HG03135 (cell line): ENCODE measurements around the gene KRTAP10-9.
"Not testable (repeated sequence)": the region's sequence is repeated elsewhere in the genome, so short reads cannot be mapped to it uniquely, and the experiment has no call there.

Experiments used
- ATAC-seq: cut with Tn5 transposase; IDR thresholded peaks from one replicate; pipeline ENCODE4 v1.9.1; 2021; ENCODE audit warnings: mild to moderate bottlenecking, moderate library complexity; ENCODE audit not compliant: unreplicated experiment

The KRTAP10-9 gene

DNA sequence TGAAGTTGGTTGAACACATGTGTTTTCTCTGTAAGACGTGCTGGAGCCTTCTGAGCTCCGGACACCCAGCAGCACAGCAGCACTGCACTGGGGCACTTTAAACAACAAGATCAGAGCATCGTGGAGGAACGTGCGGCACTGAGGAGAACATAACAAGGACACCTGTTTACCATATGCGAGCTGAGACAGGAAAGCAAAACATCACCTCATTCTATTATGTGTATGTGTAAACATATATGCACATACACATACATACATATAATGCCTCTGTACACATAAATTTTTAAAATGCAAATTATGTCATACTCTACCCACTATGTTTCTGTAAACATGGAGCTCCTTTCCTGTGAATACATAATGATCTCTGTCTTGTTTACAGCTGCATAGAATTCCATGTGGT lies 31.4 kb upstream of the KRTAP10-9 start:
- no peak for ATAC-seq

DNA sequence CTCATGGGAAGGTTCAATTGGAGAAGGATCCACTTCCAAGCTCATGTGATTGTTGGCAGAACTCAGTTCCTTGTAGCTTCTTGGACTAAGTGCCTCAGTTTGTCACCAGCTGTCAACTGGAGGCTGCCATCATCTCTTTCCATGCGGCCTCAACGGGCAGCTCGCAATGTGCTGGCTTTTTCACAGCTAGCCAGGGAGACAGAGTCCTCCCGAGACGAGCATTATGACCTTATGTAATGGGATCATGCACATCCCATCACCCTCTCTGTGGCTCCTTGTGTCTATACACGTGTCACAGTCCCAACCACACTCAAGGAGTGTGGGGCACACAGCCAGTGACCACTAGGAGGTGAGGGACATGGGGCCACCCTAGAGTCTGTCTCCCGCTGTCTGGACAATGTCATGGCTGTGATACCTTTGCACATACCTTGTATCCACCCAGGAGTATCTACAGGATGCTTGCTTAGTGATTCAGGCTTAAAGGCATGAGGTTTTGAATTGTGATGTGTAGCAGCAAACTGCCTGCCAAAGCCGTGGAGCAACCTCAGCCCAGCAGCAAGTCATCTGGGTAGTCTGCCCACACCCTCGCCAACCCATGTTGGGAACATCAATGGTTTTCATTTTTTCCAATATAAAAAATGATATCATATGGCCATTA lies 30.7 kb upstream of the KRTAP10-9 start:
- ATAC-seq: no peak

DNA sequence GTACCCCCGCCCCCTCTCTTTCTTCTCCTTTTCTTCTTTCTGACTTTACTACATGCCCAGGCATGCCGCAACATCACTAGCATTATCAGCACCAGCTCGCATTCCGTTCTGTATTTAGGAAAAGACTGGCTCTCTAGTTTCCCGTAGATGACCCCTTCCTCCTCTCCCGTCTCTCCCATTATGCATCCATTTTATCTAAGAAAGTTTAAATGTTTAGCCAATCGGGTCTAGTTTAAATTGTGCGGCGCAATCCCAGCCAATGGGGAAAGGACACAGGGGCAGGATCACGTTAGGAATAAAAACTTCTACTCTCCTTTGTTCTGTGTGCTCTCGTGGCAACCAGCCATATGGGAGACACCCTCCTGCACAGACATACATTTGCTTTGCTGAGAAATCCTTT lies 28.8 kb upstream of the KRTAP10-9 start:
- no peak for ATAC-seq

DNA sequence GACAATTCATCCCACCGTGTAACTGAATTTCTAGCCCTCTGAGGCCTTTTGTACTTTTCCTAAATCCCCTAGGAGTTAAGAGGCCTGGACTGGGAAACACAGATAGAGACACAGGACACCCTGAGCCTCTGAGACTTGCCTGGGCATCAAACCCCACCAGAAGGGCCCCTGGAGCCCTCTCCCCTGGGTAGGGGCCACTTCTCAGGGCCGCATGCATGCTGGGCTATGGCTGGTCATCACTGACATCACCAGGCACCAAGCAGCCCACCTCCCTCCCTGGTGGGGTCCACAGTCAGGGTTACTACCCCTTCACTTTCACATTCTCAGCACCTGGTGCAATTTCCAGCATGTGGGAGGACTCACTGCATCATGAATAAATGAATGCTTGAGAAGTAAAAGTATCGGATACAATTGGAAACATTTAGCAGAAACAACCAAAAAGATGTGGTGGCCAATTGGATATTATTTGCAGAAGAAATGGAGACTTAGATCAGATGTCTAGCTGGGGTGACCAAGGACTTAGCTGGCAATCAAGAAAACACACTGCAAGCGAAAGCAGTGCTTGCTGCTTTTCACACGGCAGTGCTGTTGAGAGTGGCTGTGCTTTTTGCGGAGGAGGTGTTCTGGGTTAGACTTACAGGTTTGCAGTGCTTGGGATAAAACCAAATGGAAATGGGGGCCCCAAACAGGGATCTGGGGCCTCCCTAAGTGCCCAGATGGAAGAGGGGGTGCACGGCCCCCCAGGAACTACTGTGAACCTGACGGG lies 27.4 kb upstream of the KRTAP10-9 start:
- ATAC-seq: no peak

DNA sequence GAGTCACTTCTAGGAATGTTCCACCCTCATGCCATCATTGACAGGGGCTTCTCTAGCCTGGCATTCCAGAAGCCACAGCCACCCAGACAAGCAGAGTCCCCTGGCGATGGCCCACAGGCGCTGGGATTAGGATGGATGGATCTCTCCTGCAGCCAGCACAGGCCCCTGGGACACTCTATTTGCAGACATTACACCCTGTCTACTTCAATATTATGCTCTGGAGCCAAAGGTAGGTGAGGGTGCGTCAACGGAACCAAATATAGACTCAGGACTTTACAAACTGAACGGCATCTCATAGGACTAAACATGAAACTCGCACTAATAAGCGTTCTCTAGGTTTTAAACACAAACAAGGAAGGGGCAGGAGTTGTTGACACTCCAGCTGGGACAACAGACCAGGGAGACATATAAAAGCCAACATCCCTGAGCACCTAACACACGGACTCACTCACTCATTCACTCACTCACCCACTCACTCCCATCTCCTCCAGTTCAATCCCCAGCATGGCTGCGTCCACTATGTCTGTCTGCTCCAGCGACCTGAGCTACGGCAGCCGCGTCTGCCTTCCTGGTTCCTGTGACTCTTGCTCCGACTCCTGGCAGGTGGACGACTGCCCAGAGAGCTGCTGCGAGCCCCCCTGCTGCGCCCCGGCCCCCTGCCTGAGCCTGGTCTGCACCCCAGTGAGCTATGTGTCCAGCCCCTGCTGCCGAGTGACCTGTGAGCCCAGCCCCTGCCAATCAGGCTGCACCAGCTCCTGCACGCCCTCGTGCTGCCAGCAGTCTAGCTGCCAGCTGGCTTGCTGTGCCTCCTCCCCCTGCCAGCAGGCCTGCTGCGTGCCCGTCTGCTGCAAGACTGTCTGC lies 26.5 kb upstream of the KRTAP10-9 start, which contains the start of gene KRTAP10-7:
TSS of gene KRTAP10-7 (plus strand) at position 480 of the 861 bp plus-strand sequence. CDS start at position 505, 25 bp downstream.
- ATAC-seq: not testable (repeated sequence)

DNA sequence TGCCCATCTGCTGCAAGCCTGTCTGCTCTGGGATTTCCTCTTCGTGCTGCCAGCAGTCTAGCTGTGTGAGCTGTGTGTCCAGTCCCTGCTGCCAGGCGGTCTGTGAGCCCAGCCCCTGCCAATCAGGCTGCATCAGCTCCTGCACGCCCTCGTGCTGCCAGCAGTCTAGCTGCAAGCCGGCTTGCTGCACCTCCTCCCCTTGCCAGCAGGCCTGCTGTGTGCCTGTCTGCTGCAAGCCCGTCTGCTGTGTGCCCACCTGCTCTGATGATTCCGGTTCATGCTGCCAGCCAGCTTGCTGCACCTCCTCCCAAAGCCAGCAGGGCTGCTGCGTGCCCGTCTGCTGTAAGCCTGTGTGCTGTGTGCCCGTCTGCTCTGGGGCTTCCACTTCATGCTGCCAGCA lies 25.8 kb upstream of the KRTAP10-9 start:
- ATAC-seq: not testable (repeated sequence)

DNA sequence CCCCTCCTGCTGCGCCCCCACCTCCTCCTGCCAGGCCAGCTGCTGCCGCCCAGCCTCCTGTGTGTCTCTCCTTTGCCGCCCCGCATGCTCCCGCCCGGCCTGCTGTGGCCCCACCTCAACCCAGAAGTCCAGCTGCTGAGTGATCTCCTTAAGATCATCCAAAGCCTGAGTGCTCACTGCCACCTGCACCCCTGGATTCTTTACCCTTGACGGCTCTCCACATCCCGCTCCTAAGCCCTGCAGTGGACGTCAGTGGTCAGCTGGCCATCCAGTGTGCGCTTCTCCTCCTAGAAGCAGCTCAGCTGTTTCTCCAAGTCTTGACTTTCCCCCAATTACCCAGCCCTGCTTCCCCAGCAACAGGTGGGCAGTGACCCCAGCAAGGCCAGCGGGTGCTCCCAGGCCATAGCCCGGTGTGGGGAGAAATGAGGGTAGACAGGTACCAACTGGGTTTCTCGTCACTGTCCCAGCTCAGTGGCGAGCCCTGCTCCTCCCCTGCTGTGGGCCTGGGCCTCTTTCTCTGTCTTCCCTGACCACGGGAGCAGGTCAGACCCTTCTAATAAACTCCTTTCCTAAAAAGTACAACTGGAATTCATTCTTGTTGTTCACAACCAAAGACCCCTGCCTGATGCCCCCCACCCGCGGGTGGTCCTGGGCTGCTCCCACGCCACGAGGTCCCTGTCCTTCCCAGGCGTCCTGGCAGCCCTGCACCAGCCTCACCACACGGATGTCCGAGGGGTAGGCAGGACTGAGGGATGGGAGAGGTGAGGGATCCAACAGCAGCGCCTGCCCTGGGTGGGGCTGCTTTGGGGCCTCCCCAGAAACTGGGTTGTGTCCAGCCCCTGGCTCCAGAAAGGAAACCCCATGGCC lies 25.1 kb upstream of the KRTAP10-9 start:
- ATAC-seq: no peak

DNA sequence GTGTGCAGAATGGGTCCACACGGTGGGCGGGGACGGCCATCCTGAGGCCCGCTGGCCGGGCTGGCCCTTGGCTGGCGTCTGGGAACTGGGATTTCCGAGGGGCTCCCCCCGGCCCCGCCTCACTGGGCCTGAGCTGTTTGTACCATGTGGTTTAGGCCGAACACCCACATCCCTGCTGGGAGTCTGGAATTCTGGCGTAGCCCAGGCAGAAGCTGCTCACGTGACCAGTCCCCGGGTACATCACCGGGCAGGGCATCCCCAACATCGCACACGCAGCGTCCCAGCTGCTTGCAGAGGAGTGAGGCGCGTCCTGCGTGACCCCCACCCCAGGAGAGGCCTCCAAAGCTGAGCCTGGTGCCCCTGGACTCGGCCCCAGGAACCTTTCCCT lies 24.4 kb upstream of the KRTAP10-9 start:
- ATAC-seq: no peak

DNA sequence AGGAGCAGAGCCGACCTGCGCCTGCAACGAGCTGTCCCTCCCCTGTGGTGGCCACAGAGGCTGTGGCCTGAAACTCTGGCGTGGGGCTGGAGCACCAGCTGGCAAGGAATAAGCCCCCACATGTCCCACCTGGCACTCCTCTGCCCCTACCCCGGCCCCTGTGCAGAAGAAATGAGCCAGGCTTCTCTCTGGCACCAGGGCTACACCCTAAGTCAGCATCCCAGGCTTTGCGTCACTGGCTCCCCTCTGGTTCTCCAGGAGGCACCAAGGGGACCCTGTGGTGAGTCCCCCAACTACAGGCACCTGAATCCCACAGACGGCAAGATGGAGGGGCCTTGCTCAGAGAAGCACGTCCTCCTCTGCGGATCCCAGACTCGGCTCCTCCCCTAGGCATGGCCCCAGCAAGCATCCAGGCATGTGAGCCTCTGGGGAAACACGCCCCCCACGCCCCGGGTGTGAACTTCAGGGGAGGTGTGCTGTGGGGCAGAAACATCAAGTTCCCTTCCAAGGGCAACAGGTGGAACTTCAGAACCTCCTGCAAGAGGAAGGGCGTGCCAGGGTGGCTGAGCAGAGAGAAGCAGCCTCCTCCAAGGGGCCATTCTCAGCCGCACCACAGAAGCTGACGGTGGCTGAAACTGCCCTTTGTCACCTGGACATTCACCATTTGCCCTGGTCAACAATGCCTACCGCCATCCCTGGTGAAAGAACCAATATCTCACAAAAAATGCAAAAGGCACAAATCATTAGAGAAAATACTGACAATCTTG lies 23.6 kb upstream of the KRTAP10-9 start:
- ATAC-seq: no peak

DNA sequence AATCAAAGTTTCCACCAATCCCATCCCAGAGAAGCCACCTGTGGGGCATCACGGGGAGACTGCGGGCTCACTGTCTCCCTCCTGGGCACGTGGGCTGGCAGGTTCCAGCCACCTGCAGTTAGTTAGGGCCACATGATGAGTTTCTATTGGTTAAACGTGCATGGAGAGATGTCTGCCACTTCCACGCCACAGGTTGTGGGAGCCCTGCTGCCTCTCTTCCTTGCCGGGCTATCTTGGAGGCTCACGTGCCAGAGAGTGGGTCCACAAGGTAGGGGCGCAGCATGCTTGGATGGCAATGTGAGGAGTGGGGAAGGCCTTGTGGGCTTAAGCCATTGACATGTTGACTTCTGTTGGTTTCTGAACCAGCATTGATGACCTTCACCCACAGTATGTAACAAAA lies 23.0 kb upstream of the KRTAP10-9 start:
- ATAC-seq: no peak

DNA sequence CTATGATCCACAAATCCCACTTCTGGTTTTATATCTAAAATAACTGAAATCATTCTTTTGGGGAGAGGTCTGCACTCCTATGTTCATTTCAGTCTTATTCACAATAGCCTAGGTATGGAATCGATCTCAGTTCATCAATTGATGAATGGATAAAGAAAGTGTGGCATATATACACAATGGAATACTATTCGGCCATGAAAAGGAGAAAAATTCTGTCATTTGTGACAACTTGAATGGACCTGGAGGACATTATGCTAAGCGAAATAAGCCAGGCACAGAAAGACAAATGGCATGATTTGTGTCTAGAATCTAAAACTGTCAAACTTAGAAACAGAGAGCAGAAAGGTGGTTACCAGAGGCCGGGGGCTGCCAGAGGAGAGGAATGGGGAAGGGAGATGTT lies 20.4 kb upstream of the KRTAP10-9 start:
- no peak for ATAC-seq

DNA sequence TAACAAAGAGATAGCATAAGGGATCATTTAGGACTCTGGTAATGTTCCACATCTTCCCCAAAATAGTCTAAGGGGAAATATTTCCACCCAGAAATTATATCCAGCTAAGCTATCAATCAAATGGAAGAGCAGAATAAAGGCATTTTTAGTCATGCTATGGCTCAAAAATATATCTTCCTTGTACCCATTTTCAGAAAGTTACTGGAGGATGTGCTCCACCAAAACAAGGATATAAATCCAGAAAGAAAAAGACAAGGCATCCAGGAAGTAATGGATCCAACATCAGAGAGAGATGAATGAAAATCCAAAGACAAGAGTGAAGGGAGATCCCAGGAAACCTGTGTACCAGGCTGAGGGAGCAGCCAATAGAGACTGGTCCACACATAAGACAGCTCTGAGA lies 17.7 kb upstream of the KRTAP10-9 start:
- ATAC-seq: no peak

DNA sequence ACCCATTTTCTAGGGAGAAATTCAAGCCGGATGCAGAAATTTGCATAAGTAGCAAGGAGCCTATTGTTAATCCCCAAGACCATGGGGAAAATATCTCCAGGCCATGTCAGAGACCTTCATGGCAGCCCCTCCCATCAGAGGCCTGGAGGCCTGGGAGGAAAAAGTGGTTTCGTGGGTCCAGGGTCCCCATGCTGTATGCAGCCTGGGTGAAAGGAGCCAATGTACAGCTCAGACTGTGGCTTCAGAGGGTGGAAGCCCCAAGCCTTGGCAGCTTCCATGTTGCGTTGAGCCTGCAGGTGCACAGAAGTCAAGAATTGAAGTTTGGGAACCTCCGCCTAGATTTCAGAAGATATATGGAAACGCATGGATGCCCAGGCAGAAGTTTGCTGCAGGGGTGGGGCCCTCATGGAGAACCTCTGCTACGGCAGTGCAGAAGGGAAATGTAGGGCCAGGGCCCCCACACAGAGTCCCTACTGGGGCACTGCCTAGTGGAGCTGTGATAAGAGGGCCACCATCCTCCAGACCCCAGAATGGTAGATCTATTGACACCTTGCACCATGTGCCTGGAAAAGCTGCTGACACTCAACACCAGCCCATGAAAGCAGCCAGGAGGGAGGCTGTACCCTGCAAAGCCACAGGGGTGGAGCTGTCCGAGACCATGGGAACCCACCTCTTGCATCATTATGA lies 16.6 kb upstream of the KRTAP10-9 start:
- not testable (repeated sequence) for ATAC-seq

DNA sequence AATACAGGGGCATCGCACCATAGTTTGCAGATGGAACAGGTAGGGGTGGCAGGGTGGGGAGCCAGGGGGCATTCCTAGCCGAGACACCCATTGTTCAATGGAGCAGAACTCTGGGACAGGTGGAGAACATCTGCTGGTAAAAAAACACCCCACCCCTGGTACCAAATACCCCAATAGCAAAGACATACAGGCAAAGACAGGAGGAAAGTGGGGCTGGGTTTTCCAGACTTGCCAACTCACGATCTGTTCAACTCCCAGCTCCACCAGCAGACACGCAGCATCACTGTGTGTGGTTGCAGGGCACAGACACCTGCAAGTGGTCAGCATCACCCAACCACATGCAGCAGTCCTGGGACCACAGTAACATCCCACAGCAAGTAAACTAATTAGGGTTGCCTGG lies 15.3 kb upstream of the KRTAP10-9 start:
- ATAC-seq: no peak

DNA sequence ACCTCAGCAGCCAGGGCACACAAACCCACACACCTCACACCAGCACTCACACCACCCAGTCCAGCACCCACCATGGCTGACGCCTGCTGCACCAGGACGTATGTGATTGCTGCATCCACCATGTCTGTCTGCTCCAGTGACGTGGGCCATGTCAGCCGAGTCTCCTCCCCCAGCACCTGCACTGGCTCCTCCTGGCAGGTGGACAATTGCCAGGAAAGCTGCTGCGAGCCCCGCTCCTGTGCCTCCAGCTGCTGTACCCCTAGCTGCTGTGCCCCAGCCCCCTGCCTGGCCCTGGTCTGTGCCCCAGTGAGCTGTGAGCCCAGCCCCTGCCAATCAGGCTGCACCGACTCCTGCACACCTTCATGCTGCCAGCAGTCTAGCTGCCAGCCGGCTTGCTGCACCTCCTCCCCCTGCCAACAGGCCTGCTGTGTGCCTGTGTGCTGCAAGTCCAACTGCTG lies 14.8 kb upstream of the KRTAP10-9 start, which contains the start of gene KRTAP10-8:
TSS of gene KRTAP10-8 (plus strand) at position 51 of the 458 bp plus-strand sequence. CDS start at position 73, 22 bp downstream.
- no peak for ATAC-seq

DNA sequence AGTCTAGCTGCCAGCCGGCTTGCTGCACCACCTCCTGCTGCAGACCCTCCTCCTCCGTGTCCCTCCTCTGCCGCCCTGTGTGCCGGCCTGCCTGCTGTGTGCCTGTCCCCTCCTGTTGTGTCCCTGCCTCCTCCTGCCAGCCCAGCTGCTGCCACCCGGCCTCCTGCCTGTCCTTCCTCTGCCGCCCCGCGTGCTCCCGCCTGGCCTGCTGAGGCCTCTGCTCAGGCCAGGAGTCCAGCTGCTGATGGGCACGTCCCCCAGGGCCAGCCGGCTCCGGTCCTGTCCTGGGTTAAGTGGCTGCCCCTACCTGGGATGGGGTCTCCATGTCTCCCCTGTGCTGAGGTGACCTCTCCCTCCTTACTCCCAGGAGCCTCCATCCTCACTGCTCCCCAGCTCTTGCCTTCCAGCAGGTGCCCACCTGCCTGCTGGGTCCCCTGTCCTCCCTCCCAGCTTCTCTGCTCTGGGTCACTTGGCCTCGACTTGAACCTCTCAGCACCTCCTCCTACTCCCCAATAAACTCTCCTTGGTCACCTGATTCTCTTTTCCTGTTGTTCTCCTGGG lies 14.1 kb upstream of the KRTAP10-9 start:
- ATAC-seq: no peak

DNA sequence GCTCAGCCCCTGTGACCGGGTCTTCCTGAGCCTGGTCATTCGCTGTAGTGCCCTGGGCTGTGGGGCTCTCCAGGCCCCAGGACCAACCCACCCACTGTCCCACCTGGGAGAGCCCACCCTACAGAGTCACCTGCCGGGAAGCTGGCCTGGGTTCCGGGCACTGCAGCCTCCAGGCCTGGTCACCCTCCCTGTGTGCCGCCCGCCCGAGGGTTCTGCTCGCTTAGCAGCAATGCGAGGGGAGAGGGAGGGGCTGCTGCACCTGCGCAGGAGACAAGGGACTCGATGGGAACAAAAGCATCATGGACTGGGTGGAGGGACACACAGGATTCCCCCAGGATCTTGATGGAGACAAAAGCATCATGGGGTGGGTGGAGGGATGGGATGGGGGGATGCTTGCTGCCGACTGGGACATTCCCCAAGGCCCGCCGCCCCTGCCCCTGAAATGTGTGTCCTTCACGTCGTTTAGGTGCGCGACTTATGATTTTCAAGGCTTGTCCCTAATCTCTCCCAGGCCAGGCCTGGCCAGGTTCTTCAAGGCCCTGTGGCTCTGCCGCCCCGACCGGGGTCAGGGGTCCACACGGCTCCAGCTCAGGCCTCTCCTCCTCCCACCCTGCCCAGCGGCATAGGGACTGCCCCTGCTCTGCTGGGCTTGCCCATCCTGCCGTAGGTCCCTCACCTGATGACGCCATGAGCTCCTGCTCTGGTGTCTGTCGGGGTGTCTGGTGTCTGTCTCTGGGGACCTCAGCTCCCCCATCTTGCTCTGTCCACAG lies 13.3 kb upstream of the KRTAP10-9 start:
- no peak for ATAC-seq

DNA sequence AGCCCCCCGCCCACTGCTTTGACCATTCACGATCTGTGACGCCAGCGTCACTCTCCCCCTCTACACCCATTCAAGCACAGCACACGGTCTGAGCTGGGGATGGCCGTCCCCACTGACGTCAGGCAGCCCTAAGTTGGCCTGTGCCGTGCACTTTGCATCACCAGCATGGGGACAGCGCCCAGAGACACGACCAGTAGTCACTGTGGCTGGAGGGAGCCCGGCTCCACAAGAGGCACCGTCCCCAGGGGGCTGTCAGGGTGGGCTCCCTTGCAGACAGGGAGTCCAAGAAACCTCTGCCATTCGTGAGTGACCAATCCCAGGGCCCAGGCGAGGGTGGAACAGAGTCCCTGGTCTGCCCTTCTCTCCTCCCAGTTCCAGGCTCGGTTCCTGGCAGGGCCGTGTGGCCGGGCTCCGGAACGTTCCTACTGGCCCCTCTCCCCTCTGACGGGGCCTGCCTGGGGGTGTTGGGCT lies 12.7 kb upstream of the KRTAP10-9 start:
- ATAC-seq: no peak
